WTC11 (cell line): ENCODE measurements around the gene MLST8.

Experiments
- FOXJ3 ChIP-seq: sonication (generic); formaldehyde crosslinking; IDR thresholded peaks from 2 replicates; pipeline ENCODE4 v1.9.0; 2021; ENCODE audit warnings: missing genetic modification reagents, mild to moderate bottlenecking, borderline replicate concordance
- ZNF423 ChIP-seq: fragments of 250-450 bp; sonication (Bioruptor Pico); IDR thresholded peaks from 2 replicates; pipeline ENCODE4 v2.1.2; 2022; ENCODE audit warnings: mild to moderate bottlenecking, moderate library complexity
- TF ChIP-seq, protein P1 (sequence below): fragments of 200-600 bp; IDR thresholded peaks from 2 replicates; pipeline ENCODE4 v1.8.0; 2022; ENCODE audit warnings: antibody characterized with exemption

DNA sequence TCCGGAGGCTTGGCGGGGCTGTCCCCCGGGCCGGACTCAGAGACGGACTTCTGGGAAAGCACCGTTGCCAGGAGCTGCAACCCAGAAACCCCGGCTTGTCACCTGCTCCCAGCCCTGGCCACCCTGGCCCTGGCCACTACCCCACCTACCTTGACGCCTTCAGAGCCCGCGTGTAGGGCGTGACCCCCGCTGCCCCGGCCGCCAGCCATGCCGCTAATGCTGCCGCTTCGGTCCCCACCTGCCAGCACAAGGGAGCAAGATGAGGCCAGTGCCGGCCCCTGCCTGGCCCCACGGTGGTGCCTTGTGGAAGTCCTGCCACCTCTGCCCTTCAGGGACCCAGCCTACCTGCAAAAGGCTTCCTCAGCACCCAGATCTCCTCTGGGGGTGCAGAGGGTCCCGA, 20.3 kb upstream of the MLST8 start:
- TF ChIP-seq, protein P1, sequence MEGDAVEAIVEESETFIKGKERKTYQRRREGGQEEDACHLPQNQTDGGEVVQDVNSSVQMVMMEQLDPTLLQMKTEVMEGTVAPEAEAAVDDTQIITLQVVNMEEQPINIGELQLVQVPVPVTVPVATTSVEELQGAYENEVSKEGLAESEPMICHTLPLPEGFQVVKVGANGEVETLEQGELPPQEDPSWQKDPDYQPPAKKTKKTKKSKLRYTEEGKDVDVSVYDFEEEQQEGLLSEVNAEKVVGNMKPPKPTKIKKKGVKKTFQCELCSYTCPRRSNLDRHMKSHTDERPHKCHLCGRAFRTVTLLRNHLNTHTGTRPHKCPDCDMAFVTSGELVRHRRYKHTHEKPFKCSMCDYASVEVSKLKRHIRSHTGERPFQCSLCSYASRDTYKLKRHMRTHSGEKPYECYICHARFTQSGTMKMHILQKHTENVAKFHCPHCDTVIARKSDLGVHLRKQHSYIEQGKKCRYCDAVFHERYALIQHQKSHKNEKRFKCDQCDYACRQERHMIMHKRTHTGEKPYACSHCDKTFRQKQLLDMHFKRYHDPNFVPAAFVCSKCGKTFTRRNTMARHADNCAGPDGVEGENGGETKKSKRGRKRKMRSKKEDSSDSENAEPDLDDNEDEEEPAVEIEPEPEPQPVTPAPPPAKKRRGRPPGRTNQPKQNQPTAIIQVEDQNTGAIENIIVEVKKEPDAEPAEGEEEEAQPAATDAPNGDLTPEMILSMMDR, result no peak
- TF ChIP-seq ZNF423 (CRISPR knock-in tag) (no peak), FOXJ3 (CRISPR knock-in tag) (no peak)
